Heart left ventricle (tissue), 13 donors: Measurements from ENCODE around the gene PKD1.

Experiments
- CTCF ChIP-seq, 12 donors: fragments of 200-600 bp; sonication (generic) in 4 of 12; IDR thresholded peaks; one replicate each; pipeline versions ENCODE4 v1.5.0 to v1.8.0; 2018 to 2022; ENCODE audit warnings: antibody characterized with exemption in 12 of 12, mild to moderate bottlenecking in 5 of 12
- POLR2A ChIP-seq, 2 donors: fragments of 450-650 bp; IDR thresholded peaks; one replicate each; pipeline ENCODE4 v1.6.1; 2017; ENCODE audit warnings: antibody characterized with exemption in 2 of 2, mild to moderate bottlenecking in 2 of 2, moderate library complexity in 2 of 2
- donor health status: ischemic (EF 13 %, LVEDD 7.1; RV severe dilation, severe dysfunction).
- donor health status: DM: no; HTN: yes; CAD: no.
- donor health status: DM: no; HTN: no; CAD: no.
- donor health status: ischemic (EF 25% LVEDD 6.9; RV normal size, moderate dysfunction).
- donor health status: ischemic (EF 25% LVEDD 5.7; RV mildly dilated, moderate dysfunction).
- donor health status: ischemic (EF 35%, LVEDD 5.7; RV mildly dilated, moderate dysfunction).
- donor health status: nonischemic (EF 11% LVEDD 7.7; RV severe dilation, severe dysfunction).
- donor health status: DM: yes; HTN: yes; CAD: no.
- donor health status: PGD.
- donor health status: ischemic (EF 29% LVEDD 5.4; RV normal size, mild dysfunction).
- donor health status: nonischemic (EF 23%, LVEDD 6.1; RV moderate dilation, normal function).

- TF ChIP-seq CTCF (IDR thresholded peaks at IDR 0.05): no peak
- TF ChIP-seq POLR2A (IDR thresholded peaks at IDR 0.05): no peak
Measured at GRCh38 chr16:2173916-2174315, 38.2 kb upstream of the PKD1 start.
